HepG2 (cell line): ENCODE measurements around the gene CTCF. TPM values are rescaled to one million over a fixed set of nuclear protein-coding genes. Genes with fewer than 3 reads are reported as not detected.
A peak's percentile ranks its signal among the peaks of the same experiment; 100 is the strongest.

ENCODE experiments used
- MAF1 ChIP-seq: sonication (generic); formaldehyde crosslinking; IDR thresholded peaks from 2 replicates; pipeline ENCODE4 v1.5.0; 2020; ENCODE audit warnings: missing genetic modification reagents, borderline replicate concordance
- MAFG ChIP-seq: sonication (generic); formaldehyde crosslinking; IDR thresholded peaks from 2 replicates; pipeline ENCODE4 v1.5.1; 2020; ENCODE audit warnings: mild to moderate bottlenecking, missing genetic modification reagents
- MAZ ChIP-seq, 2 experiments: sonication (generic) in 1 of 2; formaldehyde crosslinking in 1 of 2; IDR thresholded peaks; 2 replicates each; pipeline versions ENCODE4 v1.5.0 to v1.6.1; 2012 to 2020; ENCODE audit warnings: low read depth in 2 of 2, mild to moderate bottlenecking in 2 of 2, borderline replicate concordance in 1 of 2, improper control_type of control experiment in 1 of 2, low read length in 1 of 2, missing genetic modification reagents in 1 of 2, moderate library complexity in 1 of 2
- MXD3 ChIP-seq: IDR thresholded peaks from 2 replicates; pipeline ENCODE4 v1.6.1; 2016; ENCODE audit warnings: mild to moderate bottlenecking, missing biosample characterization, missing genetic modification reagents
- NONO ChIP-seq, 2 experiments: fragments of 450-650 bp in 1 of 2; sonication (generic) in 1 of 2; formaldehyde crosslinking in 1 of 2; IDR thresholded peaks in 1 of 2; conservative IDR thresholded peaks in 1 of 2; 2 replicates each; pipeline versions ENCODE4 v1.6.1 to v1.8.0; 2017 to 2022; ENCODE audit warnings: mild to moderate bottlenecking in 1 of 2, missing genetic modification reagents in 1 of 2, moderate library complexity in 1 of 2
- NR2C2 ChIP-seq: sonication (generic); formaldehyde crosslinking; IDR thresholded peaks from 2 replicates; pipeline ENCODE4 v1.4.0; 2020; ENCODE audit warnings: missing genetic modification reagents, mild to moderate bottlenecking, moderate library complexity, borderline replicate concordance
- ONECUT2 ChIP-seq: sonication (generic); formaldehyde crosslinking; IDR thresholded peaks from 2 replicates; pipeline ENCODE4 v1.4.0; 2020; ENCODE audit warnings: missing genetic modification reagents
- PAX8 ChIP-seq: sonication (generic); formaldehyde crosslinking; IDR thresholded peaks from 2 replicates; pipeline ENCODE4 v1.8.0; 2022; ENCODE audit warnings: mild to moderate bottlenecking, missing genetic modification reagents, borderline replicate concordance
- PRMT3 ChIP-seq: sonication (generic); formaldehyde crosslinking; IDR thresholded peaks from 2 replicates; pipeline ENCODE4 v1.8.1; 2022; ENCODE audit warnings: low read depth, mild to moderate bottlenecking, moderate library complexity, missing genetic modification reagents, borderline replicate concordance
- RBAK ChIP-seq: sonication (generic); formaldehyde crosslinking; IDR thresholded peaks from 2 replicates; pipeline ENCODE4 v1.5.1; 2020; ENCODE audit warnings: mild to moderate bottlenecking, missing genetic modification reagents
- ZBTB21 ChIP-seq: sonication (generic); formaldehyde crosslinking; IDR thresholded peaks from 2 replicates; pipeline ENCODE4 v1.4.0; 2020; ENCODE audit warnings: missing genetic modification reagents
- ZBTB42 ChIP-seq: sonication (generic); formaldehyde crosslinking; IDR thresholded peaks from 2 replicates; pipeline ENCODE4 v1.5.0; 2020; ENCODE audit warnings: mild to moderate bottlenecking, missing genetic modification reagents
- ZEB1 ChIP-seq: IDR thresholded peaks from 2 replicates; pipeline ENCODE4 v1.6.1; 2012; ENCODE audit warnings: mild to moderate bottlenecking, low read depth, inconsistent platforms; ENCODE audit not compliant: insufficient replicate concordance
- ZNF235 ChIP-seq: sonication (generic); formaldehyde crosslinking; IDR thresholded peaks from 2 replicates; pipeline ENCODE4 v1.8.1; 2023; ENCODE audit warnings: mild to moderate bottlenecking, missing genetic modification reagents, borderline replicate concordance
- ZNF253 ChIP-seq: sonication (generic); formaldehyde crosslinking; IDR thresholded peaks from 2 replicates; pipeline ENCODE4 v1.8.0; 2022; ENCODE audit warnings: mild to moderate bottlenecking, missing genetic modification reagents, borderline replicate concordance
- ZNF552 ChIP-seq: sonication (generic); formaldehyde crosslinking; IDR thresholded peaks from 2 replicates; pipeline ENCODE4 v1.9.0; 2022; ENCODE audit warnings: missing genetic modification reagents, mild to moderate bottlenecking, borderline replicate concordance
- ZNF709 ChIP-seq: sonication (generic); formaldehyde crosslinking; IDR thresholded peaks from 2 replicates; pipeline ENCODE4 v1.5.0; 2020; ENCODE audit warnings: mild to moderate bottlenecking, missing genetic modification reagents
- ZNF850 ChIP-seq: sonication (generic); formaldehyde crosslinking; conservative IDR thresholded peaks from 2 replicates; pipeline ENCODE4 v1.9.0; 2021; ENCODE audit warnings: mild to moderate bottlenecking, missing genetic modification reagents
- polyA plus RNA-seq, 8 experiments: library from polyadenylated mRNA; depleted of rRNA in 3 of 8; stranded (reverse) in 7 of 8; unstranded in 1 of 8; fragments of >200 nt; fragmentation: Illumina TruSeq in 4 of 8; extraction: Trizol in 4 of 8; gene quantifications; 2 replicates each; pipeline versions ENCODE4 v1.2.1 to v1.2.3, GENCODE V29; 2011 to 2016; ENCODE audit warnings: low read depth in 4 of 8, missing spikeins in 1 of 8, mixed read lengths in 1 of 8; ENCODE audit not compliant: insufficient read depth in 1 of 8
- total RNA-seq, 5 experiments: library from RNA; depleted of rRNA; stranded (reverse); fragments of >200 nt; fragmentation: Illumina TruSeq; extraction: Trizol; gene quantifications; 2 replicates each; pipeline ENCODE4 v1.2.3, GENCODE V29; 2016; ENCODE audit warnings: low read depth in 1 of 5
- TF ChIP-seq, protein P1 (sequence below): IDR thresholded peaks from 2 replicates; pipeline ENCODE4 v1.6.1; 2016; ENCODE audit warnings: low read depth, missing genetic modification reagents, missing compliant biosample characterization

CTCF gene
- total and polyA plus RNA-seq, 2 of the 13 experiments (the other 11 are each of a cell fraction or from before 2014, with no cell fraction given): 19.5 to 37.5 TPM

DNA sequence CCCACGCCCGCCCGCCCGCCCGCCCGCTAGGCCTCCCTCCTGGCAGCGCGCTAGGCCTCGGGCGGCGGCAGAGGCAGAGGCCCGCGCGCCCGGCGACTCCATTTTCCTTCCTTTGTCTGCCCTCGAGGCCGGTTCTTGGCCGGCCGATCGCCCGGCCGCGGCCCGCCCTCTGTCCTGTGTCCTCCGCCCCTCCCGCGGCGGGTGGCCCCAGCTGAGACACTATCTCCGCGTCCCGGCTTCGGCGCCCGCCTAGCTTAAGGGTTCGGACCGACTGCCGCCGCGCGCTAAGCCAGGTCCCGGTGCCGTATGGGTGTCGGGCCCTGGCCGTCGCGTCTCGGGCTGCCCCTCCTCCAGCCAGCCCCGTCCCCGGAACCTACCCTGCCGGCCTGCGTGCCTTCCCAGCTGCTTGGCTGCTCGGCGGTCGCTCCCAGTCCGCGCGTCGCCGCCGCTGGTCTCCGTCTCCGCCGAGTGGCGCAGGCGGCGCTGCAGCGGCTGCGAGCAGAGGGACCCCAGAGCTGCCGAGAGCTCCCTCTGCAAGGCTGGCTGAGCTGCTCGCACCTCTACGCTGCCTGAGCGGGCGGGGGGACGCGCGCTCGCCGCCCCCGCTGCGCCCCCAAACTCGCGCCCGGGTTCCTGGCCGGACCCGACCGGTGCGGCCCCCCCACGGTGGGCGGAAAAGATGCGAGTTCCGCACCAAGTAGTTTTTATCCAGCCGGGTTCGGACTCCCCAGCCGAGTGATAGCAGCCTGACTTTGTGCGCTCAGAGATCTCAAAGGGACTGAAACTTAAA lies 787 bp downstream of the CTCF start (continued):
- TF ChIP-seq NONO (IDR thresholded peaks at IDR 0.05) (no peak), NONO (CRISPR knock-in tag; conservative IDR thresholded peaks at IDR 0.05) (peak; percentile 86), PAX8 (CRISPR knock-in tag) (no peak), PRMT3 (no peak), ZBTB42 (CRISPR knock-in tag) (no peak), ZNF709 (CRISPR knock-in tag) (peak; percentile 94), ZNF235 (CRISPR knock-in tag) (peak; percentile 66; the same call in 1 of the 2 replicates), ONECUT2 (0 out of 2 replicates have a peak, but pooled peaks have one; percentile 14), MXD3 (CRISPR knock-in tag) (peak; percentile 77; the same call in 1 of the 2 replicates), RBAK (CRISPR knock-in tag) (no peak), ZNF850 (CRISPR knock-in tag) (no peak), ZNF253 (CRISPR knock-in tag) (no peak), ZBTB21 (CRISPR knock-in tag) (no peak), NR2C2 (CRISPR knock-in tag) (no peak), MAFG (CRISPR knock-in tag) (no peak), MAF1 (CRISPR knock-in tag) (peak; percentile 88; the same call in 1 of the 2 replicates), ZEB1 (no peak), ZNF552 (CRISPR knock-in tag) (0 out of 2 replicates have a peak, but pooled peaks have one; percentile 46), MAZ (IDR thresholded peaks at IDR 0.05; ENCODE audit: borderline replicate concordance, low read depth, low read length) (no peak), MAZ (CRISPR knock-in tag; IDR thresholded peaks at IDR 0.05; ENCODE audit: low read depth) (peak; percentile 69)
- TF ChIP-seq, protein P1, sequence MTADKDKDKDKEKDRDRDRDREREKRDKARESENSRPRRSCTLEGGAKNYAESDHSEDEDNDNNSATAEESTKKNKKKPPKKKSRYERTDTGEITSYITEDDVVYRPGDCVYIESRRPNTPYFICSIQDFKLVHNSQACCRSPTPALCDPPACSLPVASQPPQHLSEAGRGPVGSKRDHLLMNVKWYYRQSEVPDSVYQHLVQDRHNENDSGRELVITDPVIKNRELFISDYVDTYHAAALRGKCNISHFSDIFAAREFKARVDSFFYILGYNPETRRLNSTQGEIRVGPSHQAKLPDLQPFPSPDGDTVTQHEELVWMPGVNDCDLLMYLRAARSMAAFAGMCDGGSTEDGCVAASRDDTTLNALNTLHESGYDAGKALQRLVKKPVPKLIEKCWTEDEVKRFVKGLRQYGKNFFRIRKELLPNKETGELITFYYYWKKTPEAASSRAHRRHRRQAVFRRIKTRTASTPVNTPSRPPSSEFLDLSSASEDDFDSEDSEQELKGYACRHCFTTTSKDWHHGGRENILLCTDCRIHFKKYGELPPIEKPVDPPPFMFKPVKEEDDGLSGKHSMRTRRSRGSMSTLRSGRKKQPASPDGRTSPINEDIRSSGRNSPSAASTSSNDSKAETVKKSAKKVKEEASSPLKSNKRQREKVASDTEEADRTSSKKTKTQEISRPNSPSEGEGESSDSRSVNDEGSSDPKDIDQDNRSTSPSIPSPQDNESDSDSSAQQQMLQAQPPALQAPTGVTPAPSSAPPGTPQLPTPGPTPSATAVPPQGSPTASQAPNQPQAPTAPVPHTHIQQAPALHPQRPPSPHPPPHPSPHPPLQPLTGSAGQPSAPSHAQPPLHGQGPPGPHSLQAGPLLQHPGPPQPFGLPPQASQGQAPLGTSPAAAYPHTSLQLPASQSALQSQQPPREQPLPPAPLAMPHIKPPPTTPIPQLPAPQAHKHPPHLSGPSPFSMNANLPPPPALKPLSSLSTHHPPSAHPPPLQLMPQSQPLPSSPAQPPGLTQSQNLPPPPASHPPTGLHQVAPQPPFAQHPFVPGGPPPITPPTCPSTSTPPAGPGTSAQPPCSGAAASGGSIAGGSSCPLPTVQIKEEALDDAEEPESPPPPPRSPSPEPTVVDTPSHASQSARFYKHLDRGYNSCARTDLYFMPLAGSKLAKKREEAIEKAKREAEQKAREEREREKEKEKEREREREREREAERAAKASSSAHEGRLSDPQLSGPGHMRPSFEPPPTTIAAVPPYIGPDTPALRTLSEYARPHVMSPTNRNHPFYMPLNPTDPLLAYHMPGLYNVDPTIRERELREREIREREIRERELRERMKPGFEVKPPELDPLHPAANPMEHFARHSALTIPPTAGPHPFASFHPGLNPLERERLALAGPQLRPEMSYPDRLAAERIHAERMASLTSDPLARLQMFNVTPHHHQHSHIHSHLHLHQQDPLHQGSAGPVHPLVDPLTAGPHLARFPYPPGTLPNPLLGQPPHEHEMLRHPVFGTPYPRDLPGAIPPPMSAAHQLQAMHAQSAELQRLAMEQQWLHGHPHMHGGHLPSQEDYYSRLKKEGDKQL (CRISPR knock-in tag): no peak
